IMR-90 (cell line): ENCODE measurements around the gene COQ2. TPM values are rescaled to one million over a fixed set of nuclear protein-coding genes. Genes with fewer than 3 reads are reported as not detected.

Experiments used
- ATAC-seq: fragments of 200-7000 bp; cut with Tn5 transposase; 2 replicates; pipeline ENCODE4 v1.9.1; 2020; ENCODE audit warnings: low read depth, mild to moderate bottlenecking, moderate library complexity
- BruUV-seq: library from RNA; stranded (reverse); fragments of 400-500 nt; replicated peaks from 2 replicates; lab custom pipeline; 2021; lab: Mats Ljungman, UMichigan
- CTCF ChIA-PET: fragments of 300-600 bp; formaldehyde crosslinking; extraction: SDS; loops from one replicate; lab custom pipeline; 2021; ENCODE audit warnings: antibody characterized with exemption; lab: Yijun Ruan, JAX
- POLR2A ChIA-PET: fragments of 300-600 bp; sonication (Branson Sonifier 250); formaldehyde crosslinking; loops from one replicate; lab custom pipeline; 2022; ENCODE audit warnings: antibody characterized with exemption; ENCODE audit not compliant: unreplicated experiment; lab: Charles Lee
- DNase-seq: peaks from one replicate; pipeline ENCODE4 v3.0.0; 2013
- H2AFZ ChIP-seq: replicated peaks from 2 replicates; pipeline ENCODE3; 2013; ENCODE audit warnings: low read length, mild to moderate bottlenecking; ENCODE audit not compliant: poor library complexity
- H2AK5ac ChIP-seq: 2 replicates; pipeline ENCODE4 v1.6.1; 2013; ENCODE audit warnings: low read depth, low read length, inconsistent platforms
- H2AK9ac ChIP-seq: replicated peaks from 2 replicates; pipeline ENCODE3; 2013; ENCODE audit warnings: mild to moderate bottlenecking, low read depth, low read length, moderate library complexity; ENCODE audit not compliant: poor library complexity
- H2BK120ac ChIP-seq: 2 replicates; pipeline ENCODE4 v1.6.1; 2013; ENCODE audit warnings: low read depth, low read length, inconsistent platforms
- H2BK15ac ChIP-seq: 3 replicates; pipeline ENCODE4 v1.6.1; 2013; ENCODE audit warnings: low read depth, low read length, inconsistent platforms
- H2BK20ac ChIP-seq: 2 replicates; pipeline ENCODE4 v1.6.1; 2013; ENCODE audit warnings: low read depth, mild to moderate bottlenecking, inconsistent platforms, low read length, moderate library complexity
- H2BK5ac ChIP-seq: 2 replicates; pipeline ENCODE4 v1.6.1; 2013; ENCODE audit warnings: mild to moderate bottlenecking, low read depth, low read length, inconsistent platforms; ENCODE audit not compliant: poor library complexity, severe bottlenecking
- H3K14ac ChIP-seq: replicated peaks from 2 replicates; pipeline ENCODE4 v1.6.1; 2013; ENCODE audit warnings: low read depth, low read length, inconsistent platforms
- H3K18ac ChIP-seq: 2 replicates; pipeline ENCODE4 v1.6.1; 2013; ENCODE audit warnings: low read depth, low read length, control low read depth
- H3K23ac ChIP-seq: 2 replicates; pipeline ENCODE4 v1.6.1; 2013; ENCODE audit warnings: low read depth, low read length, inconsistent platforms
- H3K27ac ChIP-seq: 2 replicates; pipeline ENCODE4 v1.5.1; 2013; ENCODE audit warnings: mild to moderate bottlenecking, control low read depth, low read length; ENCODE audit not compliant: insufficient read depth
- H3K27me3 ChIP-seq: 2 replicates; pipeline ENCODE4 v1.6.1; 2013; ENCODE audit warnings: low read length; ENCODE audit not compliant: control insufficient read depth, insufficient read depth
- H3K36me3 ChIP-seq: 2 replicates; pipeline ENCODE4 v1.6.1; 2013; ENCODE audit warnings: low read length, mixed read lengths; ENCODE audit not compliant: control insufficient read depth, insufficient read depth
- H3K4ac ChIP-seq: 2 replicates; pipeline ENCODE4 v1.6.1; 2013; ENCODE audit warnings: low read depth, low read length, inconsistent platforms
- H3K4me1 ChIP-seq: 2 replicates; pipeline ENCODE4 v1.6.1; 2013; ENCODE audit warnings: low read length, mixed read lengths; ENCODE audit not compliant: control insufficient read depth, insufficient read depth
- H3K4me2 ChIP-seq: 2 replicates; pipeline ENCODE4 v1.6.1; 2013; ENCODE audit warnings: low read depth, mild to moderate bottlenecking, control low read depth, low read length, moderate library complexity
- H3K4me3 ChIP-seq: 2 replicates; pipeline ENCODE4 v1.5.1; 2013; ENCODE audit warnings: low read depth, mild to moderate bottlenecking, control low read depth, low read length, moderate library complexity; ENCODE audit not compliant: insufficient read depth
- H3K56ac ChIP-seq: 2 replicates; pipeline ENCODE4 v1.6.1; 2013; ENCODE audit warnings: low read length, inconsistent platforms; ENCODE audit not compliant: insufficient read depth; ENCODE audit errors: extremely low read depth
- H3K79me1 ChIP-seq, 2 experiments: 2 replicates each; pipeline ENCODE4 v1.6.1; 2013; ENCODE audit warnings: low read length in 2 of 2, inconsistent platforms in 1 of 2, low read depth in 1 of 2
- H3K9ac ChIP-seq: 2 replicates; pipeline ENCODE4 v1.6.1; 2013; ENCODE audit warnings: low read depth, low read length, control low read depth
- H3K9me1 ChIP-seq: 2 replicates; pipeline ENCODE4 v1.6.1; 2013; ENCODE audit warnings: low read length, inconsistent platforms; ENCODE audit not compliant: insufficient read depth
- H3K9me3 ChIP-seq: 2 replicates; pipeline ENCODE4 v1.6.1; 2013; ENCODE audit warnings: low read length; ENCODE audit not compliant: control insufficient read depth, insufficient read depth
- H4K20me1 ChIP-seq: 2 replicates; pipeline ENCODE4 v1.6.1; 2013; ENCODE audit warnings: low read length, inconsistent platforms; ENCODE audit not compliant: insufficient read depth
- H4K5ac ChIP-seq: 2 replicates; pipeline ENCODE4 v1.6.1; 2013; ENCODE audit warnings: mild to moderate bottlenecking, low read depth, low read length, control low read depth
- H4K8ac ChIP-seq, 2 experiments: 2 replicates each; pipeline ENCODE4 v1.6.1; 2013; ENCODE audit warnings: low read depth in 2 of 2, low read length in 2 of 2, control low read depth in 1 of 2, inconsistent platforms in 1 of 2
- H4K91ac ChIP-seq: 2 replicates; pipeline ENCODE4 v1.6.1; 2013; ENCODE audit warnings: low read depth, low read length, inconsistent platforms; ENCODE audit not compliant: insufficient read depth
- CTCF ChIP-seq: conservative IDR thresholded peaks from 2 replicates; pipeline ENCODE4 v1.5.1; 2012; ENCODE audit warnings: mild to moderate bottlenecking, low read depth, low read length, improper control_type of control experiment
- NFE2L2 ChIP-seq: fragments of 150-350 bp; IDR thresholded peaks from 2 replicates; pipeline ENCODE4 v1.6.1; 2016; ENCODE audit warnings: low read depth, mild to moderate bottlenecking, low read length
- SMC3 ChIP-seq: fragments of 150-350 bp; IDR thresholded peaks from 2 replicates; pipeline ENCODE4 v1.6.1; 2016; ENCODE audit warnings: low read depth, mild to moderate bottlenecking, antibody characterized with exemption, low read length, moderate library complexity
- WGBS, 2 experiments: methylation state at CpG; one replicate each; pipeline versions ENCODE4 v1.1.5 to v1.1.7; 2013; ENCODE audit warnings: missing lambda C conversion rate in 2 of 2; ENCODE audit not compliant: insufficient read length in 1 of 2; ENCODE audit errors: extremely low coverage in 2 of 2; 5-methylcytosine and 5-hydroxymethylcytosine counted together
- dilution Hi-C: fragments of 300-500 bp; cut with HindIII; formaldehyde crosslinking; loops from one replicate; pipeline ENCODE4 v1.14.3; 2018; ENCODE audit warnings: low sequenced_read_pairs; ENCODE audit not compliant: unreplicated experiment
- in situ Hi-C: fragments of 300-500 bp; cut with MboI; formaldehyde crosslinking; loops from 3 replicates; pipeline ENCODE4 v1.14.3; 2019; ENCODE audit warnings: low sequenced_read_pairs, inconsistent platforms, mixed read lengths
- intact Hi-C: fragments of 100-400 bp; cut with micrococcal nuclease; formaldehyde crosslinking; loops from 2 replicates; pipeline ENCODE4 v1.10.0; 2022
- polyA plus RNA-seq, 3 experiments: library from polyadenylated mRNA; depleted of rRNA; stranded (reverse); fragments of >200 nt; gene quantifications; 2 replicates each; pipeline ENCODE4 v1.2.3, GENCODE V29; 2012; ENCODE audit warnings: low replicate concordance in 1 of 3
- total RNA-seq: library from RNA; depleted of rRNA; stranded (reverse); fragments of >200 nt; gene quantifications from 2 replicates; pipeline ENCODE4 v1.2.3, GENCODE V29; 2012

COQ2 gene
- total and polyA plus RNA-seq, 2 of the 4 experiments (the other 2 are of a cell fraction) = 7.3 to 7.4 TPM

DNA sequence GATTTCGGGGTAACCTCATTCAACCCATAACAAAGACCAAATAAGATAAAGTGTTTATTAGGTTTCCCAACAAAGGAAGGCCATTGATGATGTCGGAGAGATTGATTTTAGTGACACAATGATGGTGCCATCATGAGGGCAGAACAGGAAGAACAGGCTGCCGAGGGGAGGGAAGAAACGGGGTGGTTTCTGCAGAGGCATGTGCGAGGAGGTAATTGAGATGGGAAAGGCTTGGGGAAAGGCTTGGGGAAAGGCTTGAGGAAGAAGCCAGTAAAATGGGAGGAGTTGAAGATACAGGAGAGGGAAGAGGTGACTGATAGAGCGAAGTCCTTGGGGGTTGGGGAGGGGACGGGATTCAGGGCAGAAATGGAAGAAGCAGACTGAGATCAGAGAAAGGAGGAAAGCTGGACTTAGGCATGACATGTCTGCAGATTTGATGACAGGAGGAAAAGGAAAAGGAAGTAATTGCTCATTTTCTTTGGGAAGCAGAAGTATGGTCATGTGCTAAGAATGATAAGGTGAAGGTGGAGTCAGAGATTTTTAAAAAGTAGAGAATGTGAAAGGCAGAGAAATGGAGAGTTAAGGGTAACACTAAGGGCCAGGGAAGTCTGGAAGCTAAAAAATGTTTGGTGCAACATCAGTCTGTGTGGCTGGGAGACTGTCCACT lies 44.1 kb upstream of the COQ2 start:
- POLR2A ChIA-PET = no interaction called here
- Histone ChIP-seq H3K23ac (no peak overlapping the region), H2BK15ac (no peak overlapping the region), H3K18ac (no peak overlapping the region), H3K9ac (no peak overlapping the region), H2BK5ac (no peak overlapping the region), H3K56ac (no peak overlapping the region), H3K79me1 (no peaks in the 10 kb centered on the region), H4K5ac (no peak overlapping the region), H2AFZ (no peak overlapping the region), H3K4me1 (no peaks in the 10 kb centered on the region), H2AK9ac (no peak overlapping the region), H3K36me3 (no peaks in the 10 kb centered on the region), H3K4me2 (no peak overlapping the region), H2BK120ac (no peak overlapping the region), H3K9me1 (no peaks in the 10 kb centered on the region), H4K91ac (no peak overlapping the region), H3K27ac (no peak overlapping the region), H4K20me1 (no peaks in the 10 kb centered on the region), H3K27me3 (peaks cover 30% of the 10 kb centered on the region), H3K9me3 (no peaks in the 10 kb centered on the region), H2BK20ac (no peak overlapping the region), H2AK5ac (no peak overlapping the region), H3K4me3 (no peak overlapping the region), H4K8ac (no peak overlapping the region), H3K14ac (no peak overlapping the region), H3K4ac (no peak overlapping the region)
- dilution Hi-C loops = no loop called here
- CTCF ChIA-PET = no interaction called here
- TF ChIP-seq NFE2L2 = no peak
- 0 out of 2 replicates have a peak, but pooled peaks have one; percentile 3 for TF ChIP-seq CTCF
- TF ChIP-seq SMC3 = no peak
- DNase-seq (no peak), ATAC-seq (no peak)
- no TSS peak for BruUV-seq
- intact Hi-C loops = no loop called here
- WGBS, 2 experiments = 34% methylated on average over 6 of the region's 7 CpGs; no CpG with 5 or more reads in 1 of the 2 experiments
- in situ Hi-C loops = no loop called here
